ENCODE results near the gene LRP3. TPM values are rescaled to one million over a fixed set of nuclear protein-coding genes. Genes with fewer than 3 reads are reported as not detected.

LRP3 gene
- total RNA-seq, 5 donors from 2014 or later (not counting 1 experiment from before 2014, with no cell fraction given): 0.13 to 0.55 (median 0.19) TPM; not detected in 2

DNA sequence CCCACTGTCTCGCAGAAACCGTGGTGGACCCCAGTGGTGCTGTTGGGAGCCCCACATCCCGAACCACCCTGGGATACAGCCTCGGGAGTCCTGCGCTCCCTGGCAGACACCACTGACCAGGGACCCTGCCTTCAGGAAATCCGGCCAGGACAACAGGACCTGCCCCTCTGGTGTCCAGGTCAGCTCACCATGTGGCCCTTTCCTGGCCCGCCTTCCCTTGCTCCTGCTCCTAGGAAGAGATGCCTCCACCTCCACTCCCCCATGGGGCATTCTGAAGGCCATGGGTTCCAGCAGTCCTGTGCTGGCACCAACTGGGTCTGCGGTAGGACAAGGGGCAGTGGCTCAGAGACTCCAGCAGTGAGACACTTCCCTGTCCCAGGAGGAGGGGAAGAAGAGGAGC lies 54.0 kb downstream of the LRP3 start:
- no peaks in the 10 kb centered on the region for H3K36me3 Mint-ChIP-seq
- DNase-seq: no peak
- H3K4me3 Mint-ChIP-seq: no peak overlapping the region
- Histone ChIP-seq H3K27me3 (replicated peaks in 1 of 2; ENCODE audit: control insufficient read depth in 2 of 2, extremely low read depth in 1 of 2, insufficient read depth in 2 of 2, low read length in 1 of 2) (peaks cover 0 to 30% of the 10 kb centered on the region in 2 experiments), H3K9me3 (no peaks in the 10 kb centered on the region), H3K27ac (ENCODE audit: low read length) (no peak overlapping the region), H3K36me3 (ENCODE audit: control insufficient read depth in 2 of 2, extremely low read depth in 1 of 2, insufficient read depth in 1 of 2, low read length in 1 of 2) (no peaks in the 10 kb centered on the region), H3K4me3 (ENCODE audit: control insufficient read depth in 1 of 2, extremely low read depth in 1 of 2, low read length in 1 of 2) (no peak overlapping the region), H3K4me1 (ENCODE audit: control insufficient read depth in 1 of 2, extremely low read depth in 1 of 2, insufficient read depth in 2 of 2, low read length in 2 of 2) (peaks cover 0 to 6% of the 10 kb centered on the region in 2 experiments)
- no peak for ATAC-seq (replicated peaks in 1 of 4)
- ChIA-PET CTCF (interaction anchor here in 1 of 2 donors (0.5 kb wide), 1 partner anchor 95 kb away, joined by 3 read pairs; no protein-coding TSS in a partner anchor), POLR2A (no interaction called here)
- peaks cover 0 to 4% of the 10 kb centered on the region in 2 donors for H3K27me3 Mint-ChIP-seq
- no peak overlapping the region for H3K27ac Mint-ChIP-seq
- H3K4me1 Mint-ChIP-seq: no peaks in the 10 kb centered on the region
- 88% methylated on average over 7 of the region's 8 CpGs for WGBS (ENCODE audit: insufficient coverage)
- H3K9me3 Mint-ChIP-seq: no peaks in the 10 kb centered on the region

DNA sequence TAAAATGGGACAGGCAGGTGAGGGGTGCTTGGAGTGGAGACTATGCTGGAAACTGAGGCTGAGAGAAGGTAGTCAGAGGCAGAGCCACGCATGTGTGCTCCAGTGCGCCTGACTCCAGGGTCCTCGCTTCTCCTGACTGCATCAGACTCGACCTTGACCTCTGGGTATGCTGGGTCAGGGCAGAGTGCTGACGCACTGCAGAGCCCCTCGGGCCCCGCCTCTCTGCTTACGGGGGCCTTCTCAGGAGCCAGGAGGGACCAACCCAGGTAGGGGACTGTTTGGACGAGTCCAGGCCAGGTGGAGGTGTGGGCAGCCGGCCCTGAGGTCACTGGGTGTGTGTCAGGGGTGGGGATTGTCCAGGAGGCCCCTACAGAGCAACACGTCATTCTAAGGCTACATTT lies 54.4 kb downstream of the LRP3 start:
- Mint-ChIP-seq H3K4me3 (no peak overlapping the region), H3K27ac (no peak overlapping the region), H3K9me3 (no peaks in the 10 kb centered on the region), H3K4me1 (no peaks in the 10 kb centered on the region), H3K36me3 (no peaks in the 10 kb centered on the region), H3K27me3 (peaks cover 0 to 4% of the 10 kb centered on the region in 2 donors)
- H3K4me3 ChIP-seq (ENCODE audit: control insufficient read depth in 1 of 2, extremely low read depth in 1 of 2, low read length in 1 of 2): no peak overlapping the region
- H3K36me3 ChIP-seq (ENCODE audit: control insufficient read depth in 2 of 2, extremely low read depth in 1 of 2, insufficient read depth in 1 of 2, low read length in 1 of 2): no peaks in the 10 kb centered on the region
- WGBS (ENCODE audit: insufficient coverage): 81% methylated on average over 8 of the region's 11 CpGs
- ChIA-PET CTCF (interaction anchor here in 1 of 2 donors (0.5 kb wide), 1 partner anchor 96 kb away, joined by 3 read pairs; no protein-coding TSS in a partner anchor), POLR2A (no interaction called here)
- peaks cover 0 to 30% of the 10 kb centered on the region in 2 experiments for H3K27me3 ChIP-seq (replicated peaks in 1 of 2; ENCODE audit: control insufficient read depth in 2 of 2, extremely low read depth in 1 of 2, insufficient read depth in 2 of 2, low read length in 1 of 2)
- ATAC-seq (replicated peaks in 1 of 4): no peak
- no peak for DNase-seq
- no peak overlapping the region for H3K27ac ChIP-seq (ENCODE audit: low read length)
- H3K4me1 ChIP-seq (ENCODE audit: control insufficient read depth in 1 of 2, extremely low read depth in 1 of 2, insufficient read depth in 2 of 2, low read length in 2 of 2): peaks cover 0 to 6% of the 10 kb centered on the region in 2 experiments
- no peaks in the 10 kb centered on the region for H3K9me3 ChIP-seq

DNA sequence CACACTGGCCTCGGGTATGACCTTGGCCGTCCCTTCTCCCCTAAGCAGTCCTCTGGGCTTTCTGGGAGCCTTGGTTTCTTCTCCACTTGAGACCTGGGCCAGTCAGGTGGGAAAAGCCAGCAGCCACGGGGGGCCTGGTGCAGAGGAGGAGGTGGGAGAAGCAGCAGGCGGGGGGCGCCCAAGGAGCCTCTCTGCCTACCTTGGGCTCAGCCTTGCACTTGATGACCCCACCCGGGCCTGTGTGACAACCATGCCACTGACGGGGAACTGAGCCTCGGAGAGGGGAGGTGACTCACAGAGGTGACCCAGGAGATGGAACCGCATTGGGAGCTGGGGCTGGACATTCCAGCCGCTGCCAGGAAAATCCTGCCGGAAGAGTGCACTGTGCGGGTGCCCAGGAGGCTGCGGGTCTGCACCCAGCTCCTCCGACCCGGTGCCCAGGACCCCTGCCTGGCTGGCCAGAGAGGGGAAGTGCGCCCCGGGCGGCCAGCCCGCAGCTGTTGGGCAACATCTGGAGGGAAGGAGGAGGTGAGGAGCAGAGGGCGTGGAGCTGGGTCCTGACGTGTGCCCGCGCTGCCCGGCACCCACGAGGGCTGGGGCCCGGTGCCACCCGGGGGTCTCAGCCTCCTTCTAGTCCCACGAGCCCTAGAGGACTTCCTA lies 55.0 kb downstream of the LRP3 start:
- H3K27ac Mint-ChIP-seq: no peak overlapping the region
- H3K9me3 Mint-ChIP-seq: no peaks in the 10 kb centered on the region
- H3K4me1 ChIP-seq (ENCODE audit: control insufficient read depth in 1 of 2, extremely low read depth in 1 of 2, insufficient read depth in 2 of 2, low read length in 2 of 2): peaks cover 0 to 6% of the 10 kb centered on the region in 2 experiments
- H3K9me3 ChIP-seq: no peaks in the 10 kb centered on the region
- H3K27me3 Mint-ChIP-seq: peaks cover 0 to 4% of the 10 kb centered on the region in 2 donors
- 27% methylated on average over 21 of the region's 28 CpGs for whole genome bisulfite sequencing (ENCODE audit: insufficient coverage)
- no peaks in the 10 kb centered on the region for H3K4me1 Mint-ChIP-seq
- no peak for DNase-seq
- no peak for ATAC-seq (replicated peaks in 1 of 4)
- H3K27me3 ChIP-seq (replicated peaks in 1 of 2; ENCODE audit: control insufficient read depth in 2 of 2, extremely low read depth in 1 of 2, insufficient read depth in 2 of 2, low read length in 1 of 2): peaks cover 0 to 32% of the 10 kb centered on the region in 2 experiments
- H3K4me3 ChIP-seq (ENCODE audit: control insufficient read depth in 1 of 2, extremely low read depth in 1 of 2, low read length in 1 of 2): no peak overlapping the region
- no peaks in the 10 kb centered on the region for H3K36me3 Mint-ChIP-seq
- H3K27ac ChIP-seq (ENCODE audit: low read length): no peak overlapping the region
- no peak overlapping the region for H3K4me3 Mint-ChIP-seq
- ChIA-PET POLR2A (no interaction called here), CTCF (no interaction called here)
- H3K36me3 ChIP-seq (ENCODE audit: control insufficient read depth in 2 of 2, extremely low read depth in 1 of 2, insufficient read depth in 1 of 2, low read length in 1 of 2): no peaks in the 10 kb centered on the region

DNA sequence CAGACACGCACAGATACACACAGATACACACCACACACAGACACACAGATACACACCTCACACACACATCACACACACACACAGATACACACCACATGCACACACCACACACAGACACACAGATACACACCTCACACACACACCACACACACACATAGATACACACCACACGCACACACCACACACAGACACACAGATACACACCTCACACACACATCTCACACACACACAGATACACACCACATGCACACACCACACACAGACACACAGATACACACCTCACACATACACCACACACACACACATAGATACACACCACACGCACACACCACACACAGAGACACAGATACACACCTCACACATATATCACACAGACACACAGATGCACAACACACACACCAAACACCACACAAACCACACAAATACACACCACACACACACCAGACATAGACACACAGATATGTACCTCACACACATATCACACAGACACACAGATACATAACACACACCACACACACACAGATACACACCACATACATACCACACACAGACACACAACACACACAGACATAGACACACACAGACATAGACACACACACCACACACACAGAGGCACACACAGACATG lies 55.7 kb downstream of the LRP3 start:
- no peak overlapping the region for H3K4me3 ChIP-seq (ENCODE audit: control insufficient read depth in 1 of 2, extremely low read depth in 1 of 2, low read length in 1 of 2)

DNA sequence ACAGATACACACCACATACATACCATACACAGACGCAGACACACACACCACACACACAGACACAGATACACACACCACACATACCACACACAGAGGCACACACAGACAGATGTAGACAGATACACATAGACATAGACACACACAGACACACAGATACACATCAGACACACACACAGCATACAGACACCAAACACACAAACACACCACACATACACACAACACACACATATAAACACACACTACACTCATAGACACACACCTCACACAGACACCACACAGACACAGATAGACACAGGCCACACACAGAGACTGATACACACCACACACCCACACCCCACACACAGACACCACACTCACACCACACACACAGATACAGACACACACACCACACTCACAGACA lies 56.4 kb downstream of the LRP3 start:
- DNase-seq (no peak), ATAC-seq (replicated peaks in 1 of 4) (no peak)
- no peaks in the 10 kb centered on the region for H3K9me3 ChIP-seq
- peaks cover 0 to 38% of the 10 kb centered on the region in 2 experiments for H3K27me3 ChIP-seq (replicated peaks in 1 of 2; ENCODE audit: control insufficient read depth in 2 of 2, extremely low read depth in 1 of 2, insufficient read depth in 2 of 2, low read length in 1 of 2)
- H3K4me3 Mint-ChIP-seq: no peak overlapping the region
- no peak overlapping the region for H3K4me3 ChIP-seq (ENCODE audit: control insufficient read depth in 1 of 2, extremely low read depth in 1 of 2, low read length in 1 of 2)
- peaks cover 0 to 6% of the 10 kb centered on the region in 2 experiments for H3K4me1 ChIP-seq (ENCODE audit: control insufficient read depth in 1 of 2, extremely low read depth in 1 of 2, insufficient read depth in 2 of 2, low read length in 2 of 2)
- no peak overlapping the region for H3K27ac ChIP-seq (ENCODE audit: low read length)
- H3K4me1 Mint-ChIP-seq: no peaks in the 10 kb centered on the region
- peaks cover 0 to 5% of the 10 kb centered on the region in 2 donors for H3K27me3 Mint-ChIP-seq
- POLR2A ChIA-PET: no interaction called here
- WGBS (ENCODE audit: insufficient coverage): 91% methylated on average over 1 of the region's 1 CpG
- CTCF ChIA-PET: no interaction called here
- H3K27ac Mint-ChIP-seq: no peak overlapping the region
- H3K9me3 Mint-ChIP-seq: no peaks in the 10 kb centered on the region
- no peaks in the 10 kb centered on the region for H3K36me3 ChIP-seq (ENCODE audit: control insufficient read depth in 2 of 2, extremely low read depth in 1 of 2, insufficient read depth in 1 of 2, low read length in 1 of 2)
- no peaks in the 10 kb centered on the region for H3K36me3 Mint-ChIP-seq

More for the DNA sequence above, 55.7 kb downstream of the LRP3 start:
- Mint-ChIP-seq H3K27me3 (peaks cover 0 to 3% of the 10 kb centered on the region in 2 donors), H3K4me1 (no peaks in the 10 kb centered on the region), H3K36me3 (no peaks in the 10 kb centered on the region), H3K27ac (no peak overlapping the region), H3K9me3 (no peaks in the 10 kb centered on the region), H3K4me3 (no peak overlapping the region)
- 81% methylated on average over 3 of the region's 3 CpGs for WGBS (ENCODE audit: insufficient coverage)
- H3K27me3 ChIP-seq (replicated peaks in 1 of 2; ENCODE audit: control insufficient read depth in 2 of 2, extremely low read depth in 1 of 2, insufficient read depth in 2 of 2, low read length in 1 of 2): peaks cover 0 to 33% of the 10 kb centered on the region in 2 experiments
- H3K27ac ChIP-seq (ENCODE audit: low read length): no peak overlapping the region
- CTCF ChIA-PET: no interaction called here
- no peaks in the 10 kb centered on the region for H3K9me3 ChIP-seq
- POLR2A ChIA-PET: no interaction called here
- DNase-seq (no peak), ATAC-seq (replicated peaks in 1 of 4) (no peak)
- peaks cover 0 to 6% of the 10 kb centered on the region in 2 experiments for H3K4me1 ChIP-seq (ENCODE audit: control insufficient read depth in 1 of 2, extremely low read depth in 1 of 2, insufficient read depth in 2 of 2, low read length in 2 of 2)
- H3K36me3 ChIP-seq (ENCODE audit: control insufficient read depth in 2 of 2, extremely low read depth in 1 of 2, insufficient read depth in 1 of 2, low read length in 1 of 2): no peaks in the 10 kb centered on the region

DNA sequence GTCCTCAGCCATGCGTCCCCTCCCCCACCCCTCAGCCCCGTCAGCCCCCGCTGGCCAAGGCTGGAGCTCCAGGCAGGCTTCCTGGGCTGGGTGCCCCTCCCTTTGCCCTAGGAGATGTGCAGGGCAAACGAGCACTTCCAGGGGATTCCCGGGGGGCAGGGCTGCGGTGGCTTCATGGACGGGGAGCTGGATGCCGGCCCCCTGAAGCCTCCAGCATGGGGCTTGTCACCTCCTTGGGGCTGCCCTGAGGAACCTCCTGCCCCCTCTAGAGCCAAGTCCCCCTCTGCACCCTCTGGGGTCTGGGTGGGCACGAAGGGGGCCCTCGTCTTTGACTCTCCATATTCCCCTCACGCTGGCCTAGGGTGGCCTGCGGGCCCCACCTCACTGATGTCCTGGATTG lies 56.9 kb downstream of the LRP3 start:
- Histone ChIP-seq H3K36me3 (ENCODE audit: control insufficient read depth in 2 of 2, extremely low read depth in 1 of 2, insufficient read depth in 1 of 2, low read length in 1 of 2) (no peaks in the 10 kb centered on the region), H3K4me3 (ENCODE audit: control insufficient read depth in 1 of 2, extremely low read depth in 1 of 2, low read length in 1 of 2) (no peak overlapping the region), H3K27me3 (replicated peaks in 1 of 2; ENCODE audit: control insufficient read depth in 2 of 2, extremely low read depth in 1 of 2, insufficient read depth in 2 of 2, low read length in 1 of 2) (peaks cover 0 to 35% of the 10 kb centered on the region in 2 experiments), H3K27ac (ENCODE audit: low read length) (no peak overlapping the region), H3K9me3 (no peaks in the 10 kb centered on the region), H3K4me1 (ENCODE audit: control insufficient read depth in 1 of 2, extremely low read depth in 1 of 2, insufficient read depth in 2 of 2, low read length in 2 of 2) (peaks cover 0 to 6% of the 10 kb centered on the region in 2 experiments)
- Mint-ChIP-seq H3K36me3 (no peaks in the 10 kb centered on the region), H3K27ac (no peak overlapping the region), H3K27me3 (peaks cover 0 to 5% of the 10 kb centered on the region in 2 donors), H3K9me3 (no peaks in the 10 kb centered on the region), H3K4me3 (no peak overlapping the region), H3K4me1 (no peaks in the 10 kb centered on the region)
- 76% methylated on average over 5 of the region's 12 CpGs for WGBS (ENCODE audit: insufficient coverage)
- ChIA-PET CTCF (interaction anchor here in 1 of 2 donors (0.6 kb wide), 1 partner anchor 65 kb away, joined by 3 read pairs; no protein-coding TSS in a partner anchor), POLR2A (no interaction called here)
- ATAC-seq (replicated peaks in 1 of 4) (no peak), DNase-seq (no peak)

Measured in T-cell (primary cell).